Smooth muscle cell (in vitro differentiated cells): ENCODE measurements around the gene FCRL2. TPM values are rescaled to one million over a fixed set of nuclear protein-coding genes. Genes with fewer than 3 reads are reported as not detected.

Experiments
- DNase-seq: peaks from one replicate; lab custom pipeline; 2025; ENCODE audit not compliant: unreplicated experiment; lab: John Stamatoyannopoulos, UW
- H2AFZ ChIP-seq: fragments of 200-600 bp; sonication (generic); 2 replicates; pipeline ENCODE4 v1.6.0; 2016; ENCODE audit warnings: antibody characterized with exemption, low read depth, mild to moderate bottlenecking
- H3F3A ChIP-seq: fragments of 200-600 bp; sonication (generic); 2 replicates; pipeline ENCODE4 v1.6.0; 2017; ENCODE audit warnings: antibody characterized with exemption, low read depth
- H3K27ac ChIP-seq: fragments of 200-600 bp; sonication (generic); 2 replicates; pipeline ENCODE4 v1.5.1; 2016; ENCODE audit warnings: low read depth, mild to moderate bottlenecking
- H3K27me3 ChIP-seq: fragments of 200-600 bp; sonication (generic); 2 replicates; pipeline ENCODE4 v1.6.1; 2016; ENCODE audit warnings: low read depth, mild to moderate bottlenecking
- H3K36me3 ChIP-seq: fragments of 200-600 bp; sonication (generic); 2 replicates; pipeline ENCODE4 v1.5.1; 2016; ENCODE audit warnings: low read depth
- H3K4me1 ChIP-seq: fragments of 200-600 bp; sonication (generic); 2 replicates; pipeline ENCODE4 v1.5.1; 2016; ENCODE audit warnings: low read depth
- H3K4me2 ChIP-seq: fragments of 200-600 bp; sonication (generic); 2 replicates; pipeline ENCODE4 v1.6.0; 2016; ENCODE audit warnings: mild to moderate bottlenecking
- H3K4me3 ChIP-seq: fragments of 200-600 bp; sonication (generic); 2 replicates; pipeline ENCODE4 v1.5.1; 2016; ENCODE audit warnings: mild to moderate bottlenecking
- H3K79me2 ChIP-seq: fragments of 200-600 bp; sonication (generic); 2 replicates; pipeline ENCODE4 v1.6.0; 2016; ENCODE audit warnings: low read depth, mild to moderate bottlenecking
- H3K9ac ChIP-seq: fragments of 200-600 bp; sonication (generic); 2 replicates; pipeline ENCODE4 v1.6.0; 2016; ENCODE audit warnings: low read depth
- H3K9me3 ChIP-seq: fragments of 200-600 bp; sonication (generic); replicated peaks from 2 replicates; pipeline ENCODE4 v1.5.1; 2016; ENCODE audit warnings: low read depth
- H4K20me1 ChIP-seq: fragments of 200-600 bp; sonication (generic); 2 replicates; pipeline ENCODE4 v1.6.0; 2016; ENCODE audit warnings: low read depth
- CTCF ChIP-seq: fragments of 200-600 bp; sonication (generic); IDR thresholded peaks from 2 replicates; pipeline ENCODE4 v1.5.1; 2017; ENCODE audit warnings: borderline replicate concordance, mild to moderate bottlenecking, antibody characterized with exemption; ENCODE audit not compliant: insufficient read depth, poor library complexity, severe bottlenecking
- WGBS: methylation state at CpG from one replicate; pipeline ENCODE4 v1.1.7; 2016; ENCODE audit warnings: low lambda C conversion rate; 5-methylcytosine and 5-hydroxymethylcytosine counted together
- polyA plus RNA-seq: library from polyadenylated mRNA; unstranded; fragments of >200 nt; fragmentation: Nextera tagmentation; extraction: Ambion mirVana; gene quantifications from 2 replicates; pipeline ENCODE4 v1.2.1, GENCODE V29; 2016
- total RNA-seq: library from RNA; depleted of rRNA; stranded (reverse); fragments of >200 nt; gene quantifications from 2 replicates; pipeline ENCODE4 v1.2.3, GENCODE V29; 2014

Gene FCRL2
- total and polyA plus RNA-seq, 2 experiments from 2014 or later: not detected

GRCh38 chr1:157819215-157819614 lies 42.3 kb upstream of the FCRL2 start:
- no peak for DNase-seq
- H3K4me1 ChIP-seq: no peaks in the 10 kb centered on the region
- WGBS: 71% methylated on average over 2 of the region's 2 CpGs
- H4K20me1 ChIP-seq: no peaks in the 10 kb centered on the region
- H3K4me2 ChIP-seq: no peak overlapping the region
- no peaks in the 10 kb centered on the region for H3F3A ChIP-seq
- no peak overlapping the region for H2AFZ ChIP-seq
- H3K36me3 ChIP-seq: no peaks in the 10 kb centered on the region
- no peak overlapping the region for H3K4me3 ChIP-seq
- H3K79me2 ChIP-seq: no peaks in the 10 kb centered on the region
- no peaks in the 10 kb centered on the region for H3K9me3 ChIP-seq
- no peak for TF ChIP-seq CTCF
- no peak overlapping the region for H3K27ac ChIP-seq
- peaks cover 3% of the 10 kb centered on the region for H3K27me3 ChIP-seq
- H3K9ac ChIP-seq: no peak overlapping the region

GRCh38 chr1:157813269-157813668 lies 36.3 kb upstream of the FCRL2 start:
- Histone ChIP-seq H3K9ac (no peak overlapping the region), H4K20me1 (no peaks in the 10 kb centered on the region), H3K4me1 (no peaks in the 10 kb centered on the region), H3K79me2 (no peaks in the 10 kb centered on the region), H3K36me3 (no peaks in the 10 kb centered on the region), H3F3A (no peaks in the 10 kb centered on the region), H2AFZ (no peak overlapping the region), H3K4me3 (no peak overlapping the region), H3K4me2 (no peak overlapping the region), H3K27ac (no peak overlapping the region), H3K27me3 (no peaks in the 10 kb centered on the region), H3K9me3 (no peaks in the 10 kb centered on the region)
- DNase-seq: no peak
- WGBS: 75% methylated on average over 1 of the region's 1 CpG
- no peak for TF ChIP-seq CTCF

GRCh38 chr1:157806431-157807149 lies 29.7 kb upstream of the FCRL2 start:
- 71% methylated on average over 6 of the region's 6 CpGs for WGBS

More at GRCh38 chr1:157806431-157807149, 29.7 kb upstream of the FCRL2 start:
- Histone ChIP-seq H3F3A (no peaks in the 10 kb centered on the region), H2AFZ (no peak overlapping the region), H3K79me2 (no peaks in the 10 kb centered on the region), H3K27me3 (peaks cover 2% of the 10 kb centered on the region), H3K4me2 (no peak overlapping the region), H4K20me1 (no peaks in the 10 kb centered on the region), H3K36me3 (no peaks in the 10 kb centered on the region), H3K9me3 (no peaks in the 10 kb centered on the region), H3K9ac (no peak overlapping the region), H3K4me1 (no peaks in the 10 kb centered on the region), H3K27ac (no peak overlapping the region), H3K4me3 (no peak overlapping the region)
- DNase-seq: no peak
- TF ChIP-seq CTCF: no peak
